Fibroblast of upper back skin (primary cell): Measurements from ENCODE around the gene HTR3A.

ENCODE experiments used
- DNase-seq: peaks from one replicate; pipeline ENCODE4 v3.0.0-alpha.2; 2013

Gene HTR3A

DNA sequence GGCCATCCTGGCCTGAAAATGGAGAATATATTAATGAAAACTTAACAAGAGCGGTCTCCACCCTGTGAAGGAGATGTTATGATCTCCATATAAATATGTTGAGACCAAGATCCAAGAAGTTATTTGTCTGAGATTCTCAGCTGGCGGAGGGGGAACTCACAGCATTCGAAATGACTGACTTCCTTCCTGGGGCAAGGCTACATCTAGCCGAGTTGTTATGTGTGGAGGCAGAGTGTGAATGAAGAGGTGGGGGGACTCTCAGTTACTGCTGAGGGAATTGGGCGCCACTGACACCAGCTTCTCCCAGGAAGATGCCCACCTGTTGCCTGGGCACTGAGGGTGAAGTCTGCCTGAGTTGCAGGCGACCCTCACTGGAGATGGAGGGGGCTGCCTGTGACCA is 5.9 kb downstream of the HTR3A start:
- no peak for DNase-seq

DNA sequence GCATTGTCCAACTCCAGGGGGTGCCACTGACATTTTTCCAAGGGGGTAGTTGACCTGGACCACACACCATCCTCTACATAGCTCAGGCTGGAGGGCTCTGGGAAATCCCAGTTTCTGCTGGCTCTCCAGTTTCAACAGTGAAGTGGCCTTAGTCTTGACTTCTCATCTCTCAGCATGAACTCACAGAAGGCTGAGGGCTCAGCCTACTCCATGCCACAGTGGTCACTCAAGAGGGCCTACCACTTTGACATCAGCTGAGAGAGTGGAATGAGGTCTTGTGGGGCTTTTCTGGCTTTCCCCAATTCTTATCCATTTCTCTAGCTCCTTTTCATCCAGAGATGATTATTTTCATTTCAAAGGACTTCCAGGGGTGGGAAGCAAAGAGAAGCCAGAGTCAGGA is 7.4 kb downstream of the HTR3A start:
- DNase-seq, result no peak

DNA sequence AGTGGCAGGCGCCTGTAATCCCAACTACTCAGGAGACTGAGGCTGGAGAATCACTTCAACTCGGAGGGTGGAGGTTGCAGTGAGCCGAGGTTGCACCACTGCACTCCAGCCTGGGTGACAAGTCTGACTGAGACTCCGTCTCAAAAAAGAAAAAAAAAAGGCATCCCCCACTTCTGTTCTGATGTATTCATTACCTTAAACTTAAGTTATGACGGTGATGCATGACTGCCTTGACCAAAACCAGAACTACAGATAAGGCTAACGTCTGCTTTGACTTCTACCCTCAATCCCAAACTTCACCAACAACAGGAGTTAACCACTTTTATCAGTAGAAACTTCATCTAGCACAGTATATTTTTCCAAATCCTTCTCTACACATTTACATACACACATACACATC is 9.9 kb downstream of the HTR3A start:
- DNase-seq, result no peak

DNA sequence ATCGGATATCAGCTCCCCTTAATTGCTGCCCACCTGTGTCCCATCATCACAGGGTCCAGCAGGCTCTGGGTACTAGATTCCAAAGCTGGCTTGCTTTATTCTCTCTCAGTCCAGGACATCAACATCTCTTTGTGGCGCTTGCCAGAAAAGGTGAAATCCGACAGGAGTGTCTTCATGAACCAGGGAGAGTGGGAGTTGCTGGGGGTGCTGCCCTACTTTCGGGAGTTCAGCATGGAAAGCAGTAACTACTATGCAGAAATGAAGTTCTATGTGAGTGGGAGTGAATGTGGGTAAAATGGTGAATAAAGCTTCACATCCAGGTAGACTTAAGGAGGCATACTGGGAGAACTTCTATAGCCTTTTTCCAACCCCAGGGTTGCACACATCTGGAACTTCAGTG is 11.0 kb downstream of the HTR3A start:
- no peak for DNase-seq

DNA sequence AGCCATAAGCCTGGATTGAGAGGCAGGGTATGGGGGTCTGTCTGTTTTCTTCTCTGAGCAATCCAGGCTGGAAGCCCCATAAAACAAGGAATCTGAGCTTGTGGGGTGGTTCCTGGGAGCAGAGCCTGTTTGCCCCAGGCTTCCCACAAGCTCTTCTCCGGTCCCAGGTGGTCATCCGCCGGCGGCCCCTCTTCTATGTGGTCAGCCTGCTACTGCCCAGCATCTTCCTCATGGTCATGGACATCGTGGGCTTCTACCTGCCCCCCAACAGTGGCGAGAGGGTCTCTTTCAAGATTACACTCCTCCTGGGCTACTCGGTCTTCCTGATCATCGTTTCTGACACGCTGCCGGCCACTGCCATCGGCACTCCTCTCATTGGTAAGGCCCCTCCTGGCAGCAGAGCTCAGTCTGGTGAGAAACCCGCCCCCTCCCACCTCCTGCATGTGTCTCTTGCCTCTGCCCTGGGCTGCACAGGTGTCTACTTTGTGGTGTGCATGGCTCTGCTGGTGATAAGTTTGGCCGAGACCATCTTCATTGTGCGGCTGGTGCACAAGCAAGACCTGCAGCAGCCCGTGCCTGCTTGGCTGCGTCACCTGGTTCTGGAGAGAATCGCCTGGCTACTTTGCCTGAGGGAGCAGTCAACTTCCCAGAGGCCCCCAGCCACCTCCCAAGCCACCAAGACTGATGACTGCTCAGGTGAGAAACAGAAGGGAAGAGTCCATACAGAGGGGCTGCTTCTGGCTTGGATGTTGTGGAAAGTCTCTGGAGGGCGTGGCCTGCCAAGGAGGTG is 11.6 kb downstream of the HTR3A start:
- no peak for DNase-seq

DNA sequence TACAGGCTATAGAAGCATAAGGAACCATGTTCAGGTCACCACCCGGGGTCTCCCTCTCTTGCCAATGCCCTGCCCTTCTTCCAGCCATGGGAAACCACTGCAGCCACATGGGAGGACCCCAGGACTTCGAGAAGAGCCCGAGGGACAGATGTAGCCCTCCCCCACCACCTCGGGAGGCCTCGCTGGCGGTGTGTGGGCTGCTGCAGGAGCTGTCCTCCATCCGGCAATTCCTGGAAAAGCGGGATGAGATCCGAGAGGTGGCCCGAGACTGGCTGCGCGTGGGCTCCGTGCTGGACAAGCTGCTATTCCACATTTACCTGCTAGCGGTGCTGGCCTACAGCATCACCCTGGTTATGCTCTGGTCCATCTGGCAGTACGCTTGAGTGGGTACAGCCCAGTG is 14.5 kb downstream of the HTR3A start:
- no peak for DNase-seq

DNA sequence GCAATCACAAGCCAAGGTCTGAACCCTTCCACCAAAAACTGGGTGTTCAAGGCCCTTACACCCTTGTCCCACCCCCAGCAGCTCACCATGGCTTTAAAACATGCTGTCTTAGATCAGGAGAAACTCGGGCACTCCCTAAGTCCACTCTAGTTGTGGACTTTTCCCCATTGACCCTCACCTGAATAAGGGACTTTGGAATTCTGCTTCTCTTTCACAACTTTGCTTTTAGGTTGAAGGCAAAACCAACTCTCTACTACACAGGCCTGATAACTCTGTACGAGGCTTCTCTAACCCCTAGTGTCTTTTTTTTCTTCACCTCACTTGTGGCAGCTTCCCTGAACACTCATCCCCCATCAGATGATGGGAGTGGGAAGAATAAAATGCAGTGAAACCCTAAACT is 15.0 kb downstream of the HTR3A start:
- no peak for DNase-seq

DNA sequence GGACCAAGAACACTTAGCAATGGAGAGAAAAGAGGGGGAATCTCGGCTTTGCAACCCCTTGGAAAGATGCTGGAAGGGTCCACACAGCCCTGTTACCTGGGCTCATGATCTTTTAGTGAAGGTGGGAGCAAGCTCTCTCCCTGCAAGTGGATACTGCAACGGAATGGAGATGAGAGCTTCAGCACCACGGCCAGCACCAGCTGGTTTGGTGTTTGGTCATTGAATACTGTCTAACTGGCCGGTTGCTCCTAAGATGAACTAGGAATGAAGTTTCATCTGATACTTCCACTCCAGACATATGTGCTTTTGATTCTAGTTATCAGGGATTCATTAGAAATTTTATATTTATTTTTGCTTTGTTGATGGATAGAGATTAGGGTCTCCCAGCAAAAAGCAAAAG is 16.3 kb downstream of the HTR3A start:
- peak; percentile 27 for DNase-seq

DNA sequence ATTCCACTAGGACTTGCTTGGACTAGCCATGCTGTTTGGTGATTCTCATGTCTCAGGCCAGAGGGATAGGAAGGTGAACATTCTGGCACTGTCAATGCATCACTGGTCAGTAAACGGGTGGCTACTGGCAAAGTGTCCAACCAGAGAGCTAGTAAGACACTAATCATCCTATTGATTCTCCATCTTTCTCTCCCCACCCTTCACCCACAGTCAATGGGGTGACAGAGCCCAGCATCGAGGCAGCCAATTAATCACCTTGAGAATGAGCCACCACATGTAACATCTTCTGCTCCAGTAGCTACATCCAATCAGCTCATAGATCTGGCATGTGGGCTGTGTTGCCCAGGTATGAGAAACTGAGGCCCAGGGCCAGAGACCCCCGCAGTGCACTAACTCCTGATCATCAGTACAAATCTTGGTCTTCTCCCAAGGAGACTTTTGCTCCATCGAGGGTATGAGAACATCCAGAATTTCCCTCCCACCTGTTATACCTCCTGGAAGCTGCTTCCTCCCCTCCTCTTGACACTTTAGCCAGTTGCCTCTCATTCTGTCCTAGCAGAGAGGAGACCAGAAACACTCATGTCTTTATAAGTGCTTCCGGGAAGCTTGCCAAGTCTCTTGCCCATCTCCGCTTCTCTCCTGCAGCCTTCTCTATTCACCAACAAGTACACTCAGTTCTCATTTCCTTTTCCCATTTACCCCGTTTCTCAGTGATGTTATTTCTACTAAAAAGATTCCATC is 17.0 kb downstream of the HTR3A start:
- DNase-seq, result no peak

DNA sequence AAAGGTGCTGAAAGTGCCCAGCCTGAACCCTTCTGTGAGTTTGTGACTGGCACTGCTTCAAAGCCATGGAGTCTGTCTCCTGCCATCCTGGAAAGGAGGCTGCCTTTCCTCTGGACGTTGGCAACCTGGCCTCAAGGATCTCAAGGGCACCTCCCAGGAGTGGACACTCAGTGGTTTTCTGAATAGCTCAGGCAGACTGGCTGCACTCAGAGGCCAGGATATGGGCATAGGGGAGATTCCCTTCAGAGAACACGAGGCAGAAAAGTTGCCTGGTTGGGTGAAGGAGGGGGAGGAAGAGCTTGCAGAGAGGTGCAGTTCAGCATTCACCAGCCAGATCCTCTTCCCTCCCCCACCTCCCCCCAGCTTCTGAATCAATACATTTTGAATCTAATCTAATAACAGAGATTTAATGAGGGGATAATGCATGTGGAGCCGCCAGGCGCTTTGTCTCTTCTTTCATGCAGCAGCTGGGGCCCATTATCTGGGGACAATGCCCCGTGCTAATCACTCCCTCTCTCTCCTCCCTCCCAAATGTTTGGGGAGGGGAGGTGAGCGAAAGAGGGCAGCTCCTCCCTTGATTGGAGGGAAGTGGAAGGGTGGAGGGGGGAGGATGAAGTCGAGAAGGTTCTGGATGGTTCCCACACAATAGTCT is 17.7 kb downstream of the HTR3A start:
- DNase-seq, result no peak

DNA sequence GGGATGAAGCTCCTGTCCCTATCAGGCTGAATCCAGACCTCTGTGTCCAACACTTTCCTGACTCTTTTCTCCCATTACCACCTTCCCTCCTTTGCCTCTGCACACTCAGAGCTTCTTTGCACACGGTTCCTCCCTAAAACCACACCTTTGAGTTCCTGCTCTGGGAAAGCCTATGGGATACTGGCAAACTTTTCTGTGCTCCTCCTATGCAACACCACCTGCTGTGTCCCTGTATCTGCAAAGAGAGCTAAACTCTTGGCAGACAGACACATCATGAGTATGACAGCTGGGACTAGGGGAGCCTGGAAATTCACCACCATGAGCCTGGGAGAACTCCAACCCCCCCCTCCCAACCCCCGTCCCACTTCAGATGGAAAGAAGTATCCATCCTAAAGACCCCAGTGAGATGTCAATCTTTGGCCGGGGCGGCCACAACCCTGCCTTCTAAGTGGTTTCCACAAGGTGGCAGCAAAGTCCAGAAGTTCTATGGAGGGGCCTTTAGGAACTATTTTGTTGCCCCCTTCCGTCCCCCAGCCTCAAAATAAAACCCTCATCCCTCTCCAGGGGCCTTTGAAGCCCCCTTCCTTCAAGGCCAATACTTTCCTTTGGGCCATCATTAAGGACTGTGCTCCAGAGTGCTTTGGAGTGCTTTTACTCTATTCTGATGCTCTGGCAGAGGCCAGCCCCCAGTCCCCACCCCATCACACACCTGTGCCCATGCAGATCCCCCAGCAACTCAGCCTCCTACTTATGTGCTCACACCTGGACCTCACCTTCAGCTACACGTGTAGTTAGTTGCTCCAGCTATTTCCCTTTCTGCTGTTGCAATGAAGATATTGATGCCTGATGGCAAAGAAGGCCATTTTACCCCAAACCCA is 19.4 kb downstream of the HTR3A start:
- no peak for DNase-seq

DNA sequence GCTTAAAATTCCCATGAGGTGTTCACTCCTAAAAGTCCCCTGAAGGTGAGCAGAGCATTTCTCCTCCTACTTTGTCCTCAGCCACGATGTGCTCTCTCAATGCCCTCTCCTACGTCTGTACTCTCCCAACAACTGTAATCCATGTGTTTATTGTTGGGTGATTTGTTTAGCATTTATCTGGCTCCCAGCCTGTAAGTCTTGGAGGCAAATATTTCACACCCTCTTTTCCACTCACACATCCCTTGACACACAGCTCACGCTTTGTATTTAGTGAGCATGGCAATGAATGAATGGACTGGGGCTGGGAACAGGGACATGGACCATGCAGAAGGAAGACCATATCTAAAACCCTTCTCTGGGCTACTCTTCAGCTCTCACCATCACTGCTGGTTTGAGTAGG is 22.6 kb downstream of the HTR3A start:
- no peak for DNase-seq

DNA sequence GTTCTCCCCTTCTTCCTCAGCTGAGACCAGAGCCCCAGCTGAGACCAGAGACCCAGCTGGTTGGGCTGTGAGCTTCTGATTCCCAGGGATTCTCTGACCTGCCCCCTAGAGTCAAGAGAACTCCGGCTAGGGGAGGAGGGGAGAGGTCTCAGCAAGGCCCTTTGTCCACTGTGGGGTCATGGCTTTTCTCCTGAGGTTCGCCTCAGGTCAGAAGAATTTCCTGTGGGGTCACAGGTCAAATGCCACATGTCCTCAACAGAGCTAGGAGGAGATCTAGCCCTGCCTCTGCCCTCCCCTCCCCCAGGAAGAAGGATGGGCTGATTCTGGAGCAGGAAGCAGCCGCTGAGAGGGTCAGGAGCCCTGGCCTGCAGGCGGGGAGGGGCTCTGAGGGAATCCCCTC is 23.7 kb downstream of the HTR3A start:
- no peak for DNase-seq

DNA sequence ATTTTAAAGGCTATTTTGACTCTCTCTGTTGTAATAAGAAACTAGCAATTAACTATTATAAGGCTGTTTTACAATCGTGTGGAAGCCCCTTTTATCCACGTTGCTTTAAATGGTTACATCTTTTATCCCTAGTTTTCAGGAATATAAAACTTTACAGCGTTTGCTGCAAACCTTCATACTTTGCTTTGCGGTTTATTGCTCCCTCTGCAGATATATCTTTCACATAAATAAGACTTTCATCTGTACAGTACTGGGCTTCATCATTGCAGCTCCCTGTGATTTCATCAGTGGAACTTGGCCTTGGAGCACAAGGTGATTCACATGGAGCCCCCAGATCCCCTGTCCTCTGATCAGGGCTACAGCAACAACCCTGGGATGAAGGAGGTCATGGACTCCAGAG is 25.6 kb downstream of the HTR3A start:
- DNase-seq, result no peak

DNA sequence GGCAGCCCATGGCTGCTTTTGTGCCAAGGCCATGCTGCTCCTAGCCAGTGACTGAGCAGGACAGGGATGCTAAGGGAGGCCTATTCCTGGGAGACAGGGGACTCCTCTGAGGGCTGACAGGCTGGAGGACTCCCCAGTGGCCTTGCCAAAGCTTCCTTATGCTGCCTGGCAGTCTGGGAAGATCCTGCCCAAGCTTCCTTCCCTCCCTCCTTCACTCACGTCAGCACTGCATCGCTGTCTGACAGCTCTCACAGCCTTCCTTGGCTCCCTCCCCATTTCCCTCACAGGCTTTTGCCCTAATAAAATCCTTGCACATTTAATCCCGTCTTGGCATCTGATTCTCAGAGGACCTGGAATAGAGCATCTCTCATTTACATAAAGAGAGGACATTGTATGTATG is 26.5 kb downstream of the HTR3A start:
- DNase-seq, result no peak

DNA sequence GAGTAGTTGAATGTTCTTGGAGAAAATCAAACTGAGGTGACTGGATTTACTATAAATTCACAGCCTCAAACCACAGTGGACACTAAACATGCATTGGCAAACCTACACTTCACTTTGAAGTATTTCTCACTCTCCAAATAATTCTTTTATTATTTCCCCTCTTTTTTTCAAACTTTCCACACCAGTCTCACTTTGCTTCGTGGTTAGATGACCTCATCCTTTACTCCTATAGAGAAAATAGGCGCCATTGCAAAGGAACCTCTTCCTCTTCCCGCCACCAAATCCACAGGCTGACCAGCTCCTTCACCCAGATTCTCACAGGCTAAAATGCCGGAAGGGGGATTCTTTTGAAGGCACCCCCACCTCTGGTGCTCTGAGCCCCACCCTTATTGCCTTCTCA is 33.4 kb downstream of the HTR3A start:
- no peak for DNase-seq

DNA sequence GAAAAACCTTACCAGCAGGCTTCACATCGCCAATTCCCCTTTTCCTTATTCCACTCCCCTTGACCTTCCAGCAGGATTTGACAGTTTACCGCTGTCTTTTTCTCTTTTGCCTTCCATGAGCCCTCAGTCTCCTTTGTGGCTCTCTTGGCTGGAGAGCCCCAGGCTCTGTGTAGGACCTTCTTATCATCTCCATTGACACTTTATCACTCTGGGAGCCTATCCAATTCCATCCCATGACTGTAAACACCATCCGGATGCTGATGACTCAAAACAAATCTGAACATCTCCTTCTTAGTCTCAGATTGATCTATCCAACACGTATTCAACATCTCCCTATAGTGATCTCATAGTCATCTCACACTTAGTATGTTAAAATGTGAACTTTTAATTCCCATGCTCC is 36.0 kb downstream of the HTR3A start:
- no peak for DNase-seq

DNA sequence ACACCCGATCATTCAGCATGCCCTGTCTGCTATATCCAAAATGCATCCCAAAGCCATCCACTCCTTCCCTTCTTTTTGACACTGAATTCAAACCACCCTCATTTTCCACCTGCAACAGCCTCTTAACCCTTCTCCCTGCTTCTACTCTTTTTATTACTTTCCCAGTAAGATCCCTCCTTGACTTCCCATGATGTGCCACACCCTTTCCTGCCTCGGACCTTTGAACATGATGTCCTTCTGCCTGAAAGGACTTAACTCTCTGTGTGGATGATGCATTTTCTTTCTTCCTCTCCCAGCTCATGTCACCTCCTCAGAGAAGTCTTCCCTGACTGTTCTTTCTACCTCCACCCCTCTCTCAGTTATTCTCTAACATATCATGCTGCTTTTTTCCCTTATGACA is 36.5 kb downstream of the HTR3A start:
- no peak for DNase-seq

DNA sequence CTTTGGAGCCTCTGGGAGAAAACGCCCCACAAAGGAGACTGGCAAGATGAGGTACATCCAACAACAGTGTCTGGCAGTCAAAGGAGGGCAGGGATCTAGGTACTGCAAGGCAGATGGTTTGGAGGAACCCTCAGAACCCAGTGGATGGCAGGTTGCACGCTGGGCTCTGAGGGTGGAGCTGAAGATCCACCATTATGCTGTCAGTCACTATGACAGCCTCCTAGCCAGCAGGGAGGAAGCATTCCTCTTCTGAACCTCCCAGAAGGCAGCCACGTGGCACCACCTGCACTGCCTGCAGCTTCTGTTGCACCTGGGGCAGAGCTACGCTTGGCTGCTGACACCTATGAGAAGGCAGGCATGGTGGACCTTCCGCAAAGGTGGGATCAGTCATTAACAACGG is 40.2 kb downstream of the HTR3A start:
- no peak for DNase-seq

DNA sequence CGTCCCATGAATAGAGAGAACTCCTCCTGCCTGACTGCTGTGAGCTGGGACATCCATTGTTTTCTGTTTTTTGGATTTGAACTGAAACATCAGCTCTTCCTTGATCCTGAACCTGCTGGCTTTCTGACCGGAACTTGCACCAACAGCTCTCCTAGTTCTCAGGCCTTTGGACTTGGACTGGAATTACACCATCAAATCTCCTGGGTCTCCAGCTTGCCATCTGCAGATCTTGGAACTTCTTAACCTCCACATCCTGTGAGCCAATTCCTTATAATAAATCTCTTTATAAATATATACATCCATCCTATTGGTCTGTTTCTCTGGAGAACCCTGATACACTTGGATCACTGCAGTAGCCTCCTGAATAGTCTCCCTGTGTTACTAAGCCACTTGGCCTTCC is 42.1 kb downstream of the HTR3A start:
- no peak for DNase-seq

DNA sequence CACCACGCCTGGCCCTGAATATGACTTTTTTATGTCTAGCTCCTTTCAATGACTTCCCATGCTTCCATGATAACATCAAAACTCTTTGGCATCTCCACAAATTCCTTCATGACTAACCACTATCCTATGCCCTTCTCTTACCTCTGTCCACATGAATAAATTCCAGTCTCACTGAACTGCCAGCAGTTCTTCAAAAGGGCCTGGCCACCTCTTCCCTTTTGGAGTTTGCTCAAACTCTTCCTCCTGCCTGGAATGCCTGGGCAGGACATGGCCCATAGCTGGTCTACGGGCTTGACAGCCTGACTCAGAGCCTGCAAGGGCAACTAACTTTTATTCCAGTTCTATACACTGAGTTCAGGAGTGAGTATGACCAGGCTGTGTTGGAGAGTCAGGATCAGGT is 42.8 kb downstream of the HTR3A start:
- peak; percentile 13 for DNase-seq

DNA sequence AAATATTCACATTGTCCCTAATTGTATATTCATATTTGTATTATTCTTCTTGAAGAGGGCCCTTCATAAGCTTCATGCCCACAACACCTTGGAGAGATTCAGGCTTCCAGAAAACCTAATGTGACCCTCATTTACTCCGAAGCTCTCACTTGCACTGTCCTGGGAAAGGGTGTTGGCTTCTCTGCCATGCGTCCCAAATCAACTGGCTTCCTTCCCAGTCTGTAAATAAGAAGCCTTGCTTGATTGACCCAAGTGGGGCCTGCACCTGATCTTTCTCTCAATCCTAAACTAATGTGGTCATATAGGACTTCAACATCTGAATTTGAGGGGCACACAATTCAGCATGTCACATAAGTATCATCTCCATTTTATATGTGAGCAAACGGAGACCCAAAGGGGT is 44.1 kb downstream of the HTR3A start:
- no peak for DNase-seq

DNA sequence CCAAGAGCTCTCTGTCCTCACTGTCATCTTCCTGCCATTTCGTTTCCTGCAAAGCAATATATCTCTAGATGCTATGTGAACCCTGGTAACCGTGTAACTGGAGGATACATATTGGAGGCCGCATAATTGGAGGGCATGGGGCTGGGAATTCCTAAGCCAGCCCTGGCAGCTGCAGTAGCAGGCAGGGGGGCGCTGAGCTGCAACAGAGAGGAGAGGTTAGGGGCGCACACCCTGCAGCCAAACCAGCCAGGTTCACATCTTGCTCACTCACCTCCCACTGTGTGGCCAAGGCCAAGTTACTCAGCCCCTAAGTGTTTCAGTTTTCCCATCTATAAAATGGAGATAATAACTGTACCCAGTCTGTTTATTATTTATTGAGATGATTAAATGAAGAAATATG is 44.7 kb downstream of the HTR3A start:
- no peak for DNase-seq
